Measurements from ENCODE around the gene EPHB1.

The EPHB1 gene

DNA sequence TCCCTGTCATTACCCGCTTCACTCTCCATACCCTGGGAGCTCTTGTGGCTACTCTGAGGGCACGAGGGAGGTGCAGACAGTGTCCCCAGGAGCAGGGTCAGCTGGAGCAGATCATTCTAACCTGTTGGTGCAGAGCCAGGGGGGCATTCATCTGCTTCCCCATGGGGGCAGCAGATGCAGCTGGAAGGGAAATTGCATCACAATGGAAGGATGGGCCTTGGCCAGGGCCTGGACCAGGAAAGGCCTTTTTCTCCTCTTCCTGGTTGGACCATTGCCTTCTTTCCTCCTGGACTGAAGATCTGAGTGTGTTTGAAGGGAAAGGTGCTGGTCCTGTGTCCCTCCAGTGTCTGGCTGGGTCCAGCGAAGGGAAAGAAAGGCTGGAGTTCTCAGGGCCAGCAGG lies 55.7 kb downstream of the EPHB1 start:
- DNase-seq (ENCODE audit: low read depth) = no peak

DNA sequence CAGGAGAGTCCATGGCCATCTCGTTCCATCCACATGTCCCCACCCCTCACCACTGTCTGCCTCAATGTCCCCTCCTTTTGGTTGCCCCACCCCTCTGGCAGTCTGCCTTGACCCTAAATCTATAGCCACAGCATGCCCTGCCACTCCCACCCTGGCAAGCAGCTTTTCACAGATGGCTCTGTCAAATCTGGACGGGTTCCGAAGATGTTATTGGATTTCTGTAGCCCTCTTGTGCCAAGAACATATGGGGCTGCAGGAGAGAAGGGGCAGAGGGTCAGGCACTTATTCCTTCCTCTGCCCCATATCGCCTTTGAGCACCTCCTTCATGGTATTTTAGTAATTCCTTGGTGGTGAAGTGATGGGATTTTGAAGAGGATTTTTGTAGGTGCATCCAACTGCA lies 57.1 kb downstream of the EPHB1 start:
- DNase-seq (ENCODE audit: low read depth) = no peak

DNA sequence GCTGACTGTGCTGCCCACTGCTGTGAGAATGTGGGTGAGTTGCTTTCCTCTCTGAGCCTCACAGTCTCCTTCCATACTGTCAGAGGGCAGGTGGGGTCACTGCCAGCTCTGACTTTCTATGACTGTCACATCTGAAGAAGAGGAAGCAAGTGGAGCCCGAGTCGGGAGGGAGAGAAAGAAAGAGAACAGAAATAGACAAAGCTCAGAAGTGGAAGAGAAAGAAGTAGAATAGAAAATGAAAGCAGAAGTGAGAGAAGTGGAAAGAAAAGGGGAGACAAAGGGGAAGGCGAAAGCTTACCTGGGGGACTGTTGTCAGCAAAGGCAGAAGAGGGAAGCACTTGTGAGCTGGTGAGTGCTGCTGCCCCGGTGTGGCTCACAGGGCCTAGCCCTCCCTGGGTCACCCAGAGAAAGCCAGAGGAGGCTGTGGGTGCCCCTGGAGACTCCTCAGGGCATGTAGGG lies 57.9 kb downstream of the EPHB1 start:
- DNase-seq (ENCODE audit: low read depth) = no peak

DNA sequence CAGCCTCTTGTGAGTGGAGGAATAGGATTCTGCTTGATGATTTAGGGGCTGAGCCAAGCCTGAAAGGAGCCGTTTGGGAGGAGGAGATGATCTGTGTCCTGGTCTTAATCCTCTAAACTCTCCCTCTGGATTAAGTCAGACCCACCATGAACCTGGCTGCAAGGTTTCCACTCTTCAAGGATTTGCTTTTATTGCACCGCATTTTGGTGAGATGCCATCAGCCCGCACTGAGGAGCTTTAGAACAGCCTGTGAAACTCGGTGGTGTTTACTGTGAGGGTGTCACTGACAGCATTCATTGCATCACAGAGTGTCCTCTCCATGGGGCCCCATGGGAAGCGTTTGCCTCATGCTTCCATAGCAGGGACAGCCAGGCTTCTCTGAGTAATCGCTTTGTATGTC lies 59.2 kb downstream of the EPHB1 start:
- peak; percentile 1 for DNase-seq (ENCODE audit: low read depth)

DNA sequence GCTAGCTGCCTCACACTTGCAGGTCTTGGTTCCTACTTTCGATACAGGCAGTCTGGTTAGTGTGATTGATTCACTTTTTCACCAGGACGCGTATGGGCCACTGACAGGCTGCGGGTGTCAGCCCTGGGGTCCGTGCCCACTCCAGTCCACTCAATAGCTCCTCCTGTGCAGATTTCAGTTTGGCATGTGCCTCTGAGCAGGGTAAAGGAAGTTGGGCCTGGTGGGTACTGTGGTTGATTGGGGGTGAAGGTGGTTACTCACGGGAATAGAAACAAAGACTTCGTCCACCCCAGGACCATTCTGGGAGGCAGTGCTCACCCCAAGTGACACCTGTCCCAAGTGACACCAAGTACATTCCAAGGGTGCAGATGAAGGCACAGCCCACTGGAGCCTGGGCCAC lies 62.3 kb downstream of the EPHB1 start:
- DNase-seq (ENCODE audit: low read depth) = no peak

DNA sequence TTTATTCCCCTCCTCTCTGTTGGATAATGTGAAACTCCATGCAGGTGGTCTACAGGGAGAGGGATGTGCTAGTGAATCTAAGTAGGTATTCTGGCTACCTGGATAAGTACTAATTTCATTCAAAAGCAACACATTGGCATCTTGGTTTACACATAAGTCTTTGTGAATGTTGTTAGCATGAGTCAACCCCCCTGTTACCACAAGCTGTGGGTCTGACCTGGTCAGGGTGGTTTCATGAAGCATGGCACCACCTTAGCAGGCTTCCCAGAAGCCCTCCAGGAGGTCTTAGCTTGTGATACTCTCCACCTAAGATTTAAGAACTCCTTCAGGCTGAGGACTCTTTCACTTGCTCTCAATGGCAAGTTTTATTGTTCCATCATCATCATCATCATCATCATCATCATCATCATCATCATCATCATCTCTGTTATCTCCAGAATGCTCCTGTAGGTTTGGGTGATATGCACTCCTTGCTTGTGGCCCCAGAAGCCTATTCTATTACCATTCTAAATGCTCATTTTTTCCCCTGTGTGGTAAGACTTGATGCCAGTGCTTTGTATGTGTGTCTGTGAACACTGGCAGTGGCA lies 62.8 kb downstream of the EPHB1 start:
- DNase-seq (ENCODE audit: low read depth) = no peak

DNA sequence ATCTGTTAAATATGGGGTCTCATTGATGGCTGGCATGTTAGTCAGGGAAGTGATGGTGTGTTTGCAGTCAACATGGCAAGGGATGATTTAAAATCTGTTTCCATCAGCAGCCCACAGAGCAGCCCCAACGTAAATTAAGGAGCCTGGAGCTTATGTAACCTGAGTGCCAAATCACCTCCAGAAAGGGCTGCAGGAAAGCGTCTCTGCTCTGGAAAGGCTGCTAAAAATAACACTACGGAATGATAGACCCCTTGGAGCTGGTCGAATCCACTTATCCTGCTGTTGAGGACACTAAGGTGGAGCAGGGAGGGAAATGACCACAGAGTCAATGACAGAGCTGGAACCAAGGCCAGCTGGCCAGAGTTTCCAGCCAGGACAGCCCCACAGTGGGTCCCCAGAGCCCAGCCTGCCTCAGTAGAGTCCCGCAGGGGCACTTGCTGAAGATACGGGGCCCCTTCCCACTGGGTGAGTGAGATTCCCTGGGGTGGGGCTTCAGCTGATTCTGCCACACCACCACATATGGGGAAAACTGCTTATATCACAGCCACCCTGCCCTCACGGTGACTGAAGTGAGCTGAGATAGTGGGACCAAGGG lies 63.5 kb downstream of the EPHB1 start:
- no peak for DNase-seq (ENCODE audit: low read depth)

DNA sequence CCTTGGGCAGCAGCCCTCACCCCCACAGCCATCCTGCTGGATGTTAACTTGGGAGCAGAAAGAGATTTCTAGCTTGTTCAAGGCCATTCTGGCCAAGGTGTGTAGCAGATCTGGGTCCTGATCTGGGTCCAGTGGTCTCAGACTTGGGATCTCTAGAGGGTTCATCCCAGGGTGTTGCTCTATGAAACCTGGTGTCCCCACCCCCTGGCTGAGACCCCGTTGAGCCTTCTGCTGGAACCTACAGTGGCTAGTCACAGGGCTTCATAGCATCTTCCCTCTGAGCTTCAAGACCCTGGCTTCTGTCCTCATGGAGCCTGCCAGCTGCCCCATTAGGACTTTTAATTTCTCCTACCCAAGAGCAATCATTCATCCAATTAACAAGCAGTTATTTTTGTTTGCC lies 64.3 kb downstream of the EPHB1 start:
- DNase-seq (ENCODE audit: low read depth) = no peak

DNA sequence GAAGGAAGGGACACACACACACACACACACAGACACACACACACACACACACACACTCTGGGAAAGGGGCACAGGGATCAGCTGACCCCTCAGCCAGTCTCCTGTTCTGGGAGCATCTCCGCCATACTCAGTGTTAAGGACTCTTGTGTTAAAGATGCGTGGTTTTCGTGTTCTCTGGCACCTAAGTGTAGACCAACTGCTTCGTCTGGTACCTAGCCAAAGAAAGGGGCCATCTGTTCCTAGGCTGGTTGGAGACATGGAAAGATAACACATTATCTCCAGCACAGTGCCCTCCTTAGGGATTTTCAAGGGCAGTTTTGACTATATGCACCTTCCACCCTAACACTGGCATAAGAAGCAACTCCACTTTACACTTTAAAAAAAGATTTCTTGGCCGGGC lies 65.1 kb downstream of the EPHB1 start:
- DNase-seq (ENCODE audit: low read depth) = no peak

DNA sequence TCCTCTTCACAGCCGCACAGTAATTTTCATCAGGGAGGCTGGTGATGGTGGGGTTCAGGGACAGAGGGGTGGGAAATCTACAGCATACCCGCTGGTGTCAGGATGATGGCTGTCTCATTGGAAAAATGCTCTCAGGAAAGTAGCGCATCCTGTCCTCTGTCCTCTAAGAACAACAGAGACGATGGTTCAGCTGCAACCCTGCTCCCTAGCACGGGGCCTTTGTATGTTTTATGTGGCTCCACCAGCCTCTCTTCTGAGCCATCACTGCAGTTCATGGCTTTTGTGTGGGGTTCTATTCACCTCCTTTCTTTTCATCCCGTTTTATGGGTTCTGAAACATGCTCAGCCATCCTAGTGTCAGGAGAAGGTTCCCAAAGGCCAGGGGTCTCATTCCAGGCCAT lies 68.9 kb downstream of the EPHB1 start:
- no peak for DNase-seq (ENCODE audit: low read depth)

DNA sequence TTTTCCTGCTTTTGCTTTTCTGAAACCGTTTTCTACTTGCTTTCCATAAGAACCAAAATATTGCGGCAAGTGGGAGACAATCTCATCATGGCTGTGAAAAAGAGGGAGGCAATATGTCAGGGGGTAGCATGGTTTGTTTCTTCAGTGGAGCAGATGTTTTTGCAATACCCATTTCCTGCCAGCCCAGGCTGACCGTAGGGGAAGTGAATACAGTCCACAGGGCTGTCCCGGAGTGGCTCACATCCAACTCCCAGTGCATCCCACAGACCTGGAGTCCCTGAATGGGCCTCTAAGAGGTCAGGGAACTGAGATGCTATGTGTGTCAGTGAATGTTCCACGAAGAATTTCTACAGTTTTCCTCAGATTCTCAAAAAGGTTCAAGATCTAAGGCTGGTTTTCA lies 69.6 kb downstream of the EPHB1 start:
- DNase-seq (ENCODE audit: low read depth) = no peak

DNA sequence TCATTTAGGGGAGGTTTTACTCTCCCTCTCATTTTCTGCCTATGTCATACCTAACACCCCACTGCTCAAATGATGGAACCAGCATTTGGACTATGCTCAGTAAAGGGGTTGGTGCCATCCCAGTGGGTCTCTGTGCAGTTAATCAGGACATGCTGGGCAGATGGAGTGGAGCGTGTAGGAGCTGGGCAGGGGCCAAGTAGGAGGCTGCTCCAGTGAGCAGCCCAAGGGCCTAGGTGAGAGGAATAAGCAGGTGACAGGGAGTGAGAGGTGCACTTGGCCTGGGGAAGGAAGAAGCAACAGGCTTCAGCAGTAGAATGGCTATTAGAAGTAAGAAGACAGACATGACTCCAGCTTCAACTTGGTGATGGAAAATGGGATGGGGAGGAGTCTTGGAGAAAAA lies 72.2 kb downstream of the EPHB1 start:
- no peak for DNase-seq (ENCODE audit: low read depth)

DNA sequence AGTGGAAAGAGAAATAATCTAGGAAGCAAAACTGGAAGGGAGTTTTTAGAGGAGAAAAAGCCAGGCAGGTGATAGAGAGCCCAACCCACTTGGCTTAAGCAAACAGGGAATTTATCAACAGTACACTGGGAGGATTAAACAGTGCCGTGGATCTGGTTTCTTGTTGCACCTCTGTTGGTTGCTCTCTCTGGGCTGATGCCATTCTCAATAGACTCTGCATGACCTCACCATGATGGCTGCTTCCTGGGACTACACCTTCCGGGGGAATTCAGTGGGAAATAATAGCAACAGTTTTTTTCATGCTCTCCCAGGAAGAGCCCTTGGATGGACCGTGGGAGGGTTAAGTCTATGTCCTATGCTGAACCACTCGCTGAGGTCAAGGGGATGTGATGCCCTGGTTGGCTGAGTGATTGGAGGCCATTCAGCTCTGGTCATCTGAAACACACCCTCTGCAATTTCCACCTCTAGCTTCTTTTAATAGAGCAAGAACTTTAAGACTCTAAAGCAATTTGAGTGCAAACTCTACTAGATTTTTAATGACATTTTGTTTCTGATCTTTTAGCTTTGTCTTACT lies 74.2 kb downstream of the EPHB1 start:
- no peak for DNase-seq (ENCODE audit: low read depth)

DNA sequence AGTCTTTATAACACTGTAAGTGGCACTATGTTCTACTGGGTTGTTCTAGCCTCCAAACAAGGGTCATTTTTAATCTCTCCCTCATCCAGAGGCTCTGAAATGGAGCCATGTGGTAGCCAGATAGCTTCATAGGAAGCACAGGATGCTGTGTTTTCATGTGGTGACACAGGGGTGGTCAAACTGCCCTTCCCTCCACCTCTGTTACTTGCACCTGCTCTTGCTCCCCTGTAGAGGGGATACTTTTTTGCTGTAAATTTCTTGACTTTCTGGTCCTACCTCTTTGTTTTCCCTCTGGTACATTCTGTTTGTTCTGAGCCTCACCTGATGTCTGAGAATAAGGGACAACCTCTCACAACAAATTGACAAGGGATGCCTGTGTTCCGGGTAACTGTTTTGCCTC lies 76.8 kb downstream of the EPHB1 start:
- no peak for DNase-seq (ENCODE audit: low read depth)

DNA sequence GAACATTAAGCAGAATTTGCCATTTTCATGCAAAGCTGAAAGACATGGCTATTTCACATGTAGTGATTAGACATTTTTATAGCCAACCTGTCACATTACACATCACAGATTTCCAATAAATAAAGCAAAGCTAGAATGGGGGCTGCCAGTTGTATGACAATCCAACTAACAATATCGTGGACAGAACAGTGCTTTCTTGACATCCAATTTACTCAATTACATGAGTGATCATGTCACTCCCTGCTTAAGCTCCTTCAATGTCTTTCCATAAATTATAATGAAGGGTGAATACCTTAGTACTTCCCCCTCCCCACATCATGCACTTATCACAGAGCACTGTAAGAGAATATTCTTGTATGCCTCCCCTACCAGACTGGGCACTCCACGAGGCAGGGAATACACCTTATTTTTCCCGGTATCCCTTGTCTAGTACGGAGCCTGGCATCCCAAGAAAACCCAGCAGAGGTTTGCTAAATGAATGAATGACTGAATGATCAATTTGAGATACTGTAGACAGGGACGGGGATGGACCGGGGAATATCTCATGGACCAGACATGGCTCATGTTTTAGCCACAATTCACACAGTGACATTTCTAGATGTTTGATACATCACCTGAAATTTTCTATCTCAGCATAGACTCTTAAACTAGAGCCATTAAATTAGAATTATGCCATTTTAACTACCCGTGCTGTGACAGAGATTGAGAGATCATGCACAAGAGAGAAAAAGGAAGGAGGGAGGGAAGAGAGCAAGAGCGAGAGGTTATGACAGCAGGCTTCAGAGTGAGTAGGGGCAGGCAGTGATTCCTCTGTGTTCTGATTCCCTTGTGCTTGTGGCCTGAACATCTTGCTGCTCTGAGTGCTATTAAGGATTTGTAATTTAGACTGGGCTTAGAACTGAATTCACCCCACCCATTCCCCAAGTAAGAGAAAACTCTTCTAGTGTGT lies 77.7 kb downstream of the EPHB1 start:
- no peak for DNase-seq (ENCODE audit: low read depth)

DNA sequence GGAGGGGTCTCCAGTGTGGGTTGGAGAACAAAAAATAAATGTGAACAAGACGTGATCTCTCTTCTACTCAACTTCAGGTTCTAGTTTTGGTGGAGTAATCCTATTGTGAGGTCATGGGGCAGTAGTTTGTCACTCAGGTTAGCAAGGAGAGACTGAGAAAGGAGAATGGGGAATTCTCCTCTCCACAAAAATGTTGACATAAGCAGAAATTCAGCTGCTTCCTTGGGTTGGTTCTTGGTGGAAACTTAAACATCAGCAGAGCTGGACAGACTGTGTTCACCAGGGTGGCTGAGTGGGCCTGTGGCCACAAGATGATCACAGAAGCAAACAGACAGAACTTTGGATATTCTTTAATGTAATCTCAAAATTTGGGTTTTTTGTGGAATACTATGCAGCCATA lies 78.7 kb downstream of the EPHB1 start:
- DNase-seq (ENCODE audit: low read depth) = no peak

DNA sequence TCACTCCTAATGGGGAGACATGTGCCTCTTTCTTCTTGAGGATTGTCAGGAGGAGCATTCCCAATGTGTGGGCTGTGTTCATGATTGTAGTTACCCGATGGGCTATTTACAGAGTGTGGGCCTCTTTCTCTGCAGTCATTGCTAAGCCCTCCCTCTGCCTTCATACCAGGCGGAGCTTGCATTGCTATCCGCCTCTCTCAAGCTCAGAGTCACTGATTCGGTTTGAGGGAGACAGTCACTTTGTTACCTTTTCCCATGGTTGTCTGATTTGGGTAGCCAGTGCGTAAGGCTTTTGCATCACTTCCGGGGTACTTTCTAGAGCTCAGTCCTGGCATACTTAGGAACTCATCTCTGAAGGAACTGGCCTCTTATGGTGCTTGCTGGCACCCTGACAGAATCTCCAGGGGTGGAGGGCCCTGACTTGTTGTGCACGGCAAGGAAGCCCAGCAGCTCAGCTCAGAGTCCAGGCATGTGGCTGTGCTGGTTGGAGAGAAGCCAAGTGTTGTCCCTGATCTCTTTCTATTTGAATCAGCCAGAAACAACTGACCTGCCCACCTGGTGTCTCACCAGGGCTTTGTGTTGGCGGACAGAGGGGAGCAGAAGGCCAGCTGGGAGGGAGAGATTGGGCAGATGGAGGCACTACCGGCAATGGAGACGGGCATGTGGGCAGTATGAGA lies 79.8 kb downstream of the EPHB1 start:
- DNase-seq (ENCODE audit: low read depth) = no peak

DNA sequence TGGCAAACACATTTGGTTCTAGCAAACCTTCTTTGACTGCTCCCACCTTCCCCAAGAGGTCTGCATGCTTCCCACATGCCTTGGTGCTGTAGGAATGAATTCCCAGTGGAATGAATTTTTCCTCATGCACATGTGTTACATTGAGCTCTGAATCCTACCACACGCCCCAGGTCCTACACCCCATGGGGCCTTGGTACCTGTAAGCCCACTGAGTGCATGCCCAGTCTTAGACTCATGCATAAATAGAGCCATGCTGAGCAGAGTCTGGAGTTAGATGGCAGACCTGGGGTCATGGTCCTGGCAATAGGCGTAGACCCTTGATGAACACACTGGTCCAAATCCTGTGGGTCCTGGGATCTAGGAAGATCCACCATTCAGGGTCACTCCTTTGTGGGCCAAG lies 81.8 kb downstream of the EPHB1 start:
- no peak for DNase-seq (ENCODE audit: low read depth)

DNA sequence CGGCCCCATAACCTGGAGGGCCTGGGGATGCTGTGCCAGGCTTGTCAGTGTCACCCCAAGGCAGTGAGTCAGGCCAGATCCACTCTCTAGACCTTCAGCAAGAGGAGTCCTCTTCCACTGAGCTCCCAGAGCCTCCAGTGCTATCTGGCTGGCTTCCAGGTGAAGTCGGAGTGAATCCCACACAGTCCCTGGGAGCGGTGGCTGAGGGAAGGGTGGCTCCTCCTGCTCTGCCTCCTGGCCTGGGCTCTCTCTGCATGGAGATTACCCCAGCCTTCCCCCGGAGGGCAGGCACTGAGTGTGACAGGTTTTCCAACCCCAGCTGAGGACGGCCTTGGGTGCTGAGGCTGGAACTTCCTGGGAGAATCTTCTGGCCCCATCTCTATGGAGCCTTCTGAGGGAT lies 82.7 kb downstream of the EPHB1 start:
- no peak for DNase-seq (ENCODE audit: low read depth)

DNA sequence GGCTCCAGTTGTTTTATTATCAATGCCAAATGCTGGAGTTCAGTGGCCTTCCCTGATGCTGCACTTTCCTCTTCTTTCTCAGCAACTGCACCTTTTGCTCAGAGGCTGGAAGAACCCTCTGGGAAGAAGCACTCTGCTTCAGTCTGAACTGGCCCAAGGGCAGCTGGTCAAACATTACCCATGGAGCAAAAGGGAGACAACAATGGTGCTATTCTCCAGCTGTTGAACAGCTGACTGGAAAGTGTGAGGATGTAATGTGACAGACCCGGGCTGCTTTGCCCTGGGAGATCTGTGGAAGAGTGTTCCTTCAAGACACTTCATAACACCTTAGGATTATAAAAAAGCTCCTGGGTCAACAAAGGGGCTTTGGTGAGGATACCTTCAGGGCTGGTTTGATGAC lies 84.9 kb downstream of the EPHB1 start:
- no peak for DNase-seq (ENCODE audit: low read depth)

DNA sequence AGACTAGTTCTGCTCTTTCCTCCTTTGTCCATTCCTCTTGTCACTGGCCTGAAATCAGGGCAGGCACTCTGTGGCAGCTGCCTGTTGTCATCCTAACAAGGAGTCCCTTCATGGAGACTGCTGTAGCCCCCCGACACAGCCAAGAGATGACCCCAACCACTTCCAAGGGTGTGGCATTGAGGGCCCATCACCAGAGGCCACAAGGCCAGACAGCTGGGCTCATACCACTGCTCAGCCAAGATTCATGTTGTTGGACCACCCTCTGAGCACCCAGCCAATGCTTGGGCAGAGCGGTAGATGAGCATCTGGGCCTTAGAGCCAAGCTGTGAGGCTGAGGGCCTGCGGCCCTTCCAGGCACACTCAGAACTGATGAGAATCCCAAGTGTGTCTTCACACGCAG lies 85.4 kb downstream of the EPHB1 start:
- no peak for DNase-seq (ENCODE audit: low read depth)

DNA sequence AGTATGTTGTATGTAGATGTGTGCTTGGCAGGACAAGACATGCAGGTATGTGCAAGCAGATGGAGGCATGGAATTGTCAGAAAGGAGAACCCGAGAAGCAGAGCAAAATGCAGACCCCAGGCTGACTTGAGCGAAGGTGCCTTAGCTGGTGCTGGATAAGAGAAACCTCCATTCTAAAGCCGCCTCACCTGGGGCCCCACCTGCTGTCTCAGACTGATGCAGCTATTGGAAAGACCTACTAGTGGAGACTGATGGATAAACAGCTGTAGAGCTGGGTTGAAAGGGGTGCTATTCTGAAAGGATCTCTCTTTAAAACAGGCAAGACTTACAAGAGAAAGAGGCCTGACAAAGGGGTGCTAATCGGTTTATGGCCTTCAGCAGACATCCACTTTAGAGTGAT lies 86.2 kb downstream of the EPHB1 start:
- DNase-seq (ENCODE audit: low read depth) = no peak
